Psoas muscle (tissue), 8 donors: ENCODE data around the gene SAMD15. TPM values are rescaled to one million over a fixed set of nuclear protein-coding genes. Genes with fewer than 3 reads are reported as not detected.
A peak's percentile ranks its signal among the peaks of the same experiment; 100 is the strongest.
"Not testable (repeated sequence)": the region's sequence is repeated elsewhere in the genome, so short reads cannot be mapped to it uniquely, and the experiment has no call there.

Experiments
- ATAC-seq, 4 donors: fragments of 200-7000 bp; cut with Tn5 transposase; one replicate each; pipeline ENCODE4 v1.9.1; 2020; ENCODE audit warnings: moderate library complexity in 3 of 4, mild to moderate bottlenecking in 2 of 4
- DNase-seq, 2 donors: peaks; one replicate each; pipeline ENCODE4 v3.0.0-alpha.2; 2020
- H3K27ac ChIP-seq: fragments of 200-600 bp; one replicate; pipeline ENCODE4 v1.8.0; 2022
- H3K27me3 ChIP-seq, 3 donors: fragments of 200-600 bp in 1 of 3; one replicate each; pipeline versions ENCODE4 v1.6.1 to v1.8.0; 2013 to 2022; ENCODE audit warnings: low read length in 2 of 3, mild to moderate bottlenecking in 2 of 3, moderate library complexity in 1 of 3; ENCODE audit not compliant: insufficient read depth in 3 of 3
- H3K36me3 ChIP-seq, 2 donors: fragments of 200-600 bp in 1 of 2; one replicate each; pipeline versions ENCODE4 v1.6.1 to v1.8.0; 2013 to 2022; ENCODE audit warnings: low read depth in 1 of 2, mild to moderate bottlenecking in 1 of 2, moderate library complexity in 1 of 2; ENCODE audit not compliant: insufficient read depth in 1 of 2
- H3K4me1 ChIP-seq: fragments of 200-600 bp; one replicate; pipeline ENCODE4 v1.8.0; 2022
- H3K4me3 ChIP-seq: fragments of 200-600 bp; one replicate; pipeline ENCODE4 v1.8.0; 2022; ENCODE audit warnings: mild to moderate bottlenecking
- H3K9me3 ChIP-seq: fragments of 200-600 bp; one replicate; pipeline ENCODE4 v1.8.0; 2022
- WGBS, 3 donors: extraction: QIAGEN DNeasy Blood & Tissue Kit; methylation state at CpG; one replicate each; pipeline versions ENCODE4 v1.1.6 to v1.1.7; 2013; 5-methylcytosine and 5-hydroxymethylcytosine counted together
- intact Hi-C, 2 donors: fragments of 100-400 bp; cut with DNase I; formaldehyde crosslinking; loops; one replicate each; pipeline versions ENCODE4 v1.11.0 to v1.14.2; 2022
- polyA plus RNA-seq, 3 donors: library from polyadenylated mRNA; stranded (reverse); fragments of 200-250 nt; gene quantifications; one replicate each; pipeline ENCODE4 v1.2.3, GENCODE V29; 2013
- total RNA-seq, 4 donors: library from RNA; stranded (reverse); fragmentation: NEBNext Ultra II Directional in 2 of 4; extraction: Animal tissue kit (Norgen Biotek cat#: 25700) in 2 of 4; gene quantifications; one replicate each; pipeline versions ENCODE4 v1.2.1 to v1.2.4, GENCODE V29; 2021 to 2023
- TF ChIP-seq, protein P1 (sequence below): fragments of 200-600 bp; IDR thresholded peaks from one replicate; pipeline ENCODE4 v1.8.0; 2022; ENCODE audit warnings: antibody characterized with exemption
- donor health status: healthy with polysubstance abuse.
- donor health status: DM: no; HTN: no; CAD: no; lungs with moderate emphysema.
- donor health status: Bipolar disorder and iron deficiency.
- donor health status: healthy.
- donor health status: DM: yes; HTN: yes; CAD: no.
- donor health status: DM: no; HTN: no; CAD: no.
- donor health status: DM: no; HTN: no; CAD: no.
- donor health status: DM: yes; HTN: yes; CAD: no.

The SAMD15 gene
- total and polyA plus RNA-seq, 7 donors = 0.12 to 0.75 (median 0.19) TPM; not detected in 3

DNA sequence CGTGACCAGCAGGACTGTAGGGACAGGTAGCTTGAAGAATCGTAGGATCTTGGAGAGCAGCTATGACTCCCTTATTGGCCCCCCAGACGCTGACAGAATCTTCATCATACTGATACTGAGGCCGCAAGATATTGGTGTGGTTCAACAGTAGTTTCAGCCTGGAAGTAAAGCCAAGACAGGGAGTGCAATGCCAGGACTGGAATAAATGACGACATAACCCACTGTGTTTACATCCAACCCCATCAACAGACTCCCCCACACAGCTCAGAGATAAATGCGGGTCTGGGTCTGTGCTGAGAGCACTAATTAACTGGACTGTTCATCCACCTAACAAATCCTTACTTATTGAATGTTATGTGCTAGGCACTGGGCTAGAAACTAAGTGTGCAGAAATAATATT, 29.5 kb downstream of the SAMD15 start:
- Histone ChIP-seq H3K4me1 (no peaks in the 10 kb centered on the region), H3K9me3 (no peaks in the 10 kb centered on the region), H3K36me3 (no peaks in the 10 kb centered on the region), H3K27me3 (no peaks in the 10 kb centered on the region), H3K4me3 (no peak overlapping the region), H3K27ac (no peak overlapping the region)
- no peak for DNase-seq
- intact Hi-C loops = no loop called here
- 70 to 83% (median 75%) methylated on average over 6 of the region's 6 CpGs for WGBS, 3 donors
- no peak for ATAC-seq
- TF ChIP-seq, protein P1, sequence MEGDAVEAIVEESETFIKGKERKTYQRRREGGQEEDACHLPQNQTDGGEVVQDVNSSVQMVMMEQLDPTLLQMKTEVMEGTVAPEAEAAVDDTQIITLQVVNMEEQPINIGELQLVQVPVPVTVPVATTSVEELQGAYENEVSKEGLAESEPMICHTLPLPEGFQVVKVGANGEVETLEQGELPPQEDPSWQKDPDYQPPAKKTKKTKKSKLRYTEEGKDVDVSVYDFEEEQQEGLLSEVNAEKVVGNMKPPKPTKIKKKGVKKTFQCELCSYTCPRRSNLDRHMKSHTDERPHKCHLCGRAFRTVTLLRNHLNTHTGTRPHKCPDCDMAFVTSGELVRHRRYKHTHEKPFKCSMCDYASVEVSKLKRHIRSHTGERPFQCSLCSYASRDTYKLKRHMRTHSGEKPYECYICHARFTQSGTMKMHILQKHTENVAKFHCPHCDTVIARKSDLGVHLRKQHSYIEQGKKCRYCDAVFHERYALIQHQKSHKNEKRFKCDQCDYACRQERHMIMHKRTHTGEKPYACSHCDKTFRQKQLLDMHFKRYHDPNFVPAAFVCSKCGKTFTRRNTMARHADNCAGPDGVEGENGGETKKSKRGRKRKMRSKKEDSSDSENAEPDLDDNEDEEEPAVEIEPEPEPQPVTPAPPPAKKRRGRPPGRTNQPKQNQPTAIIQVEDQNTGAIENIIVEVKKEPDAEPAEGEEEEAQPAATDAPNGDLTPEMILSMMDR = no peak

- 89 to 95% (median 92%) methylated on average over 2 of the region's 2 CpGs for WGBS, 3 donors
- ATAC-seq (no peak), DNase-seq (no peak)
- Histone ChIP-seq H3K4me1 (no peaks in the 10 kb centered on the region), H3K9me3 (no peaks in the 10 kb centered on the region), H3K36me3 (no peaks in the 10 kb centered on the region), H3K27ac (no peak overlapping the region), H3K27me3 (no peaks in the 10 kb centered on the region), H3K4me3 (no peak overlapping the region)
- intact Hi-C loops = no loop called here
- TF ChIP-seq, protein P1 = no peak
Measured at GRCh38 chr14:77407158-77407557, 30.0 kb downstream of the SAMD15 start.

GRCh38 chr14:77409131-77409533, 32.0 kb downstream of the SAMD15 start:
- ATAC-seq = no peak
- 34 to 50% (median 37%) methylated on average over 3 of the region's 3 CpGs for WGBS, 3 donors

GRCh38 chr14:77415403-77416030, 38.3 kb downstream of the SAMD15 start:
- H3K4me1 ChIP-seq, H3K36me3 ChIP-seq, DNase-seq, H3K4me3 ChIP-seq, ATAC-seq, intact Hi-C loops, H3K9me3 ChIP-seq, H3K27ac ChIP-seq, H3K27me3 ChIP-seq: not testable (repeated sequence)
- 90 to 94% (median 92%) methylated on average over 10 of the region's 10 CpGs for WGBS, 3 donors

More at GRCh38 chr14:77409131-77409533, 32.0 kb downstream of the SAMD15 start:
- intact Hi-C loops = no loop called here
- DNase-seq = no peak
- Histone ChIP-seq H3K36me3 (no peaks in the 10 kb centered on the region), H3K9me3 (no peaks in the 10 kb centered on the region), H3K27ac (no peak overlapping the region), H3K4me1 (no peaks in the 10 kb centered on the region), H3K4me3 (no peak overlapping the region), H3K27me3 (no peaks in the 10 kb centered on the region)
- TF ChIP-seq, protein P1 = peak; percentile 11

DNA sequence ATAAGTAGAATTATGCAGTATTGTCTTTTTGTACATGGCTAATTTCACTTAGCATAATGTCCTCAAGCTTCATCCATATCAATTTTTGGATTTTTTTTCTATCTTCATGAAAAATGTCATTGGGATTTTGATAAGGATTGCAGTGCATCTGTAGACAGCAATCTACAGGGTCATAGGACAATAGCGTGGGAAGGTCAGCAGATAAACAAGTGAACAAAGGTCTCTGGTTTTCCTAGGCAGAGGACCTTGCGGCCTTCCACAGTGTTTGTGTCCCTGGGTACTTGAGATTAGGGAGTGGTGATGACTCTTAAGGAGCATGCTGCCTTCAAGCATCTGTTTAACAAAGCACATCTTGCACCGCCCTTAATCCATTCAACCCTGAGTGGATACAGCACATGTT, 38.9 kb downstream of the SAMD15 start:
- 96 to 98% (median 97%) methylated on average over 2 of the region's 3 CpGs for WGBS, 3 donors
- not testable (repeated sequence) for H3K9me3 ChIP-seq, ATAC-seq

DNA sequence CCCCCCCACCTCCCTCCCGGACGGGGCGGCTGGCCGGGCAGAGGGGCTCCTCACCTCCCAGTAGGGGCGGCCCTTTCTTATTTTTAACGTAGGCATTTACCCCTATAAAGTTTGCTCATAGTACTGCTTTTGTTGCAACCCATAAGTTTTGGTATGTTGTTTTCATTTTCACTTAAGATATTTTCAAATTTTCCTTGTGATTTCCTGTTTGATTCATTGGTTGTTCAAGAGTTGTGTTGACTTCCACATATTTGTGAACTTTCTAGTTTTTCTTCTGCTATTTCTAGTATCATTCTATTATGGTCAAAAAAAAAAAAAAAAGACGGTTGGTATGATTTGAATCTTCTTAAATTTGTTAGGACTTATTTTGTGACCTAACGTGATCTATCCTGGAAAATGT, 39.7 kb downstream of the SAMD15 start:
- no peaks in the 10 kb centered on the region for H3K27me3 ChIP-seq
- ATAC-seq = no peak
- WGBS, 3 donors = 91 to 95% (median 93%) methylated on average over 7 to 8 of the region's 8 CpGs
- H3K9me3 ChIP-seq = no peaks in the 10 kb centered on the region
- H3K27ac ChIP-seq = no peak overlapping the region
- no peak overlapping the region for H3K4me3 ChIP-seq
- TF ChIP-seq, protein P1 = no peak
- peaks cover 0 to 6% of the 10 kb centered on the region in 2 donors for H3K36me3 ChIP-seq
- no peak for DNase-seq
- no peaks in the 10 kb centered on the region for H3K4me1 ChIP-seq
- intact Hi-C loops = no loop called here

More for the DNA sequence above, 38.9 kb downstream of the SAMD15 start:
- intact Hi-C loops, H3K4me1 ChIP-seq, DNase-seq, H3K36me3 ChIP-seq, H3K27ac ChIP-seq, H3K4me3 ChIP-seq, H3K27me3 ChIP-seq: not testable (repeated sequence)
